Hematopoietic multipotent progenitor cell treated with erythropoietin and hydrocortisone succinate and interleukin-3 and kit ligand, for 4 days (in vitro differentiated cells): ENCODE results near the gene SFTPD.
A peak's percentile ranks its signal among the peaks of the same experiment; 100 is the strongest.

ENCODE experiments used
- DNase-seq: peaks from one replicate; pipeline ENCODE4 v3.0.0-alpha.2; 2015

SFTPD gene

DNA sequence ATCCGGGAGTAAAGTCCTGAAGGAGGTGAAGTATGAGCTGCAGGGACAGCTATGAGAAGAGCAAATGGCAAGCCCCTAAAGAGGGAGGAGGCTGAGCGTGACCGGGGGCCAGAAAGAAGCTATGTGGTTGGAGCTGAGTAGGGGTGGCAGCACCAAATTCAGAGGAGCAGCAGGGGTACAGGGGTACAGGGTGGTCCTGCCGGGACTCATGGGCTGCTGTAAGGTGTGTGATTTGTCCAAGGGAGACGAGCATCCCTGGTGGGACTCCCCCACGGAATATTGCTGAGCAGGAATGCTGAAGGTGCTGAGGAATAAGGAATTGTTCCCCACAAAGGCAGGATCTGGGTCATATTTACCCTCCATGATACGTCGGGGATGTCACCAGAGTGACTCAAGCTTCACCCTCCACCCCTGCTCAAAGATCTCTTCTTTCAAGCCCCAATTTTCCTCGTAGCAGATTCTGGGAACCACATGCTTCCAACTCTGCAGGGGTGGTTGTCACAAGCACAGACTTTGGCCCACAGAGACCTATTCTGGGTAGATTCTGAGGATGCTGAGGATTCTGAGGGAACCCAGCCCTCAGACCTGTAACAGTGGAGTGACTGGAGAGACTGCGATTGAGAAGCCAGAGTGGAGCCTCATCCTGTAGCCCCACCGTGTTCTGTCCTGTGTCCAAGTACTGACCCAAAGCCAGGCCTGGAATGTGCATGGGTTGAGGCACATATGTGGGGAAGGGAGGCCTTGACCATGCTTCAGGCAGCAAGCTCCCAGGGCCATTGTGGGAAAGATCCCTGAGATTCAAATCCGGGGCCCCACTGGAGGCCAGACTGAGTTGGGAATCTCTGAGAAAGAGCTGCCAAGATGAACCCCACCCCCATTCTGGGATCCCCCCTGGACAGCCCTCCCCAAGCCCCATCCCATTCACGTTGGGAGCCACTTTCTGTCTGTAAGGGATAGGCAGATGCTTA lies 4.2 kb downstream of the SFTPD start:
- no peak for DNase-seq

DNA sequence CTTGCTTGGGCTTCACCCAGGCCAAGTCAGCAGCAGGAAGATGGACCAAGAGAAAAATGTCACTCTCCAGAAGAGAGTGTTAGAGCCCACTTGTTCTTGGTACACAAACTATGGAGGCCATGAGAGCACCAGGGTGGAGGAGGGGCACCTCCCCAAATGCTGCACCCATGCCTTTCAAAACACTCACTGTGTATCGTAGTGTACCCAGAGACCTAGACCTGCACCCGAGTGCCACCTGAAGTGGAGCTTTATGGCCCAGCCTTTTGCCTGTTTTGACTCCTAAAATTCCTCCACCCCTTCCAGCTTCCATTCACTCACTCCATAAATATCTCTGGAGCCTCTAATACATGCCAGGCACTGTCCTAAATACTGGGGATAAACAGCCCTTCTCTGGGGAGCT lies 5.0 kb downstream of the SFTPD start:
- DNase-seq, result no peak

GRCh38 chr10:79942261-79943185 lies 6.4 kb downstream of the SFTPD start:
- DNase-seq, result no peak

GRCh38 chr10:79941585-79942210 lies 7.2 kb downstream of the SFTPD start:
- no peak for DNase-seq

- DNase-seq, result no peak
Measured at GRCh38 chr10:79941146-79941545, 7.8 kb downstream of the SFTPD start.

DNA sequence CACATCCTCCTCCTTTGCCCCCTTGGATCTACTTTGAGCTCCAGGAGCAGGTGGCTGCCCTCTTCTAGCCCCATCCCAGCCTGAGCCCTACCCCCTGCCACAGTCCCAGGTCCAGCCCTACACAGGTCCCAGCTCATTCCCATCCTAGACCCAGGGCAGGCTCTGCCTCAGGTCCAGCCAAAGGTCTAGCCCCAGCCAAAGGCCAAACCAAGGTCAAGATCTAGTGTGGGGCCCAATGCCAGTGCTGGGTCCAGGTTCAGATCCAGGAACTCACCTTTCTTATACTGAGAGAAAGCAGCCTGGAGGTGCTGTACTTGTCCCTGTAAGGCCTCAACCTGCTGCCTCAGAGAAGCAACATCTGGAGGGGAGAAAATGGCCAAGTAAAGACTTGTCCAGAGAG lies 8.5 kb downstream of the SFTPD start:
- DNase-seq, result no peak

- DNase-seq, result no peak
Measured at GRCh38 chr10:79939969-79940368, 8.9 kb downstream of the SFTPD start.

DNA sequence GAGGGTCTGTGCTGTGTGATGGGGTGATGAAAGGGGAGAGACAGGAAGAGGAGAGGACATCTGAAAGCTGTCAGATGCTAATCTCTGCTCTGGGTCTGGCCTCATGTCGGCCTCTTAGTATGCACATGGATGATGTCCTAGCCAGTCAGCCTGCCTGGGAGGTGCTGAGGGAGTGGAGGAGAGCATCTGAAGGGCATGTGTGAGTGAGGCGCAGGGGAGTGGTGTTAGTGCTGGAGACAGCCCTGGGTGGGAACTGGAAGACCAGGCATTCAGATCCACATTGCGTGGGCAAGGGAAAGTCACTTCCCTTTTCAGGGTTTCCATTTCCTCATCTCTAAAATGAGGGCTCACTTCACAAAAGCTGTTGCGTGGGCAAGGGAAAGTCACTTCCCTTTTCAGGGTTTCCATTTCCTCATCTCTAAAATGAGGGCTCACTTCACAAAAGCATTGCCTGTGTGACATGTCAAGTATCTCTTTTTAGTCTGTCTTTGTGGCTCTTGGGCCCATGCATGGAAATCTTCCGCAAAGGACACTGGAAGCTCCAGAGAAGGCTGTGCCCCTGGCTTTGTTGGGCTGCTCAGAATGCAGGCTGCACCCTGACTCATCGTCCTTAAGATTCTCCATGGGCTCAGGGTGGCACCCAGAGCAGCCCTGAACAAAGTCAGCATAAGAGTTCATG lies 10.0 kb downstream of the SFTPD start:
- DNase-seq, result peak; percentile 81

GRCh38 chr10:79937701-79938151 lies 11.2 kb downstream of the SFTPD start:
- DNase-seq, result no peak

DNA sequence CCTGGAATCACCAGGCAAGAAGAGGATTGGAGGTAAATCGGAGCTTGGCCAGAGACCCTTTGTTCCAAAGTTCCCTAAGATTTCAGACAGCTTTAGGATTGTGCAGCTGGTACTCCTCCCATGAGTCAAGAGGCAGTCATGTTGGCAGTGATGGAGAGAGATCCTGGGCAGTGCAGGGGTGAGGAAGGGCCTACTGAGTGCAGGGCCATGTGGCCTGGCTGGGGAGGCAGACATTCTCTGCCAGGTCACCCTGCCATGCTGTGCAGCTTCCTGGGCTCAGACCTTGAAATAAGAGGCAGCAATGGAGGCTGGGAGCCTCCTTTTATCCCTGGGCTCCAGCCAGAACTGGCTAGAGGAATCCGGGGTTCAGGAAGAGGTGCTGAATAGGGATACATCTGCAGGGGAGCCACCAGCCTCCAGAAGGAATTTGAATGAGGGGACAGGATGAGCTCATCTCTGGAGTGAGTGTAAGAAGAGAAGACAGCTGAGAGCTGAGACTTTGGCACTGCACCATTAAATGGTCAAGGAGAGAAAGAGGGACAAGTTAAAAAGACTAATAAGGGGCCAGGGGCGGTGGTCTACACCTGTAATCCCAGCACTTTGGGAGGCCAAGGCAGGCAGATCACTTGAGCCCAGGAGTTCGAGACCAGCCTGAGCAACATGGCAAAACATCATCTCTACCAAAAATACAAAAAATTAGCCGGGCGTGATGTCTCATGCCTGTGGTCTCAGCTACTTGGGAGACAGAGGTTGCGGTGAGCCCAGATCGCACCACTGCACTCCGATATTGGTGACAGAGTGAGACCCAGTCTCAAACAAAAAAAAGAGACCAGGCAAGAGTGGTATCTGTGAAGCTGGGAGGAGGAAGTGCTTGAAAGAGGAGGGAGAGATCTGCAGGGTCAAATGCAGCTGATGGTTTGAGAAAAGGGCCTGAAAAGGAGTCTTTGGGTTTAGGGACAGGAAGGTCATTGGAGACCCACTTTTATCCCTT lies 12.0 kb downstream of the SFTPD start:
- DNase-seq, result no peak

DNA sequence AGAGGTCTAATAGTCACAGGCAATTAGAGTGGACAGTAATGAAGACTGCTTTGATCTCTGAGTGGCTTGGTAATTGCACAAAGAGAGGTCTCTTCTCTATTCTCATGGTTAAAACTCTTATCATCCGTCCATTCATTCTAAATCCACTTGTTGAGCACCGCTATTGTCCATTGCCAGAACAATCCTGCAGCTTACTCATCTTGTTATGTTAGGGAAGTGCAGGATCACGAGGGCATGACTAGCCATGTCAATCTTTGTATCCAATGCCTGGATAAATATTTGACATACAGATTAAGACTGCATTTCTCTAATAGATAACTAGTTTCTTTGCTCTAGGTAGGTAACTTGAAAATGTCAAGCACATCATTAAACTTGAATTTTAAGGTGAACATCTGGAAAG lies 14.9 kb downstream of the SFTPD start:
- DNase-seq, result no peak

- no peak for DNase-seq
Measured at GRCh38 chr10:79932841-79933379, 16.0 kb downstream of the SFTPD start.

DNA sequence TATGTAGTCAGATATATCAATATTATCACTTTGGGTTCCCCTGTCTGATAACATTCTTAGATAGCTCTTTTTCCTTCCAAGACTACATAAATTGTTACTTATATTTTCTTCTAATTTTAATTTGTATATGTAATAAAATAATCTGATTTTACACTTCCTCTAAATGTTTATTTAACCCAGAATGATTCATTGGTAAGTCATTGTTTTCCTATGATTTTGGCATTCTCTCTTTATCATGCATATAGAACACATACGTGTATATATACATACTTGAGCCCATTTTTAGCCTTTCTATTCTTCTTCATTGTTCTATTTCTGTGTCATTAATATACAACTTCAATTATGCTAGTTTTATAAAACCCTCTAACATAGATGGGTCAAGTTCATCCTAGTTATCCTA lies 16.6 kb downstream of the SFTPD start:
- no peak for DNase-seq

- no peak for DNase-seq
Measured at GRCh38 chr10:79930751-79931150, 18.2 kb downstream of the SFTPD start.

DNA sequence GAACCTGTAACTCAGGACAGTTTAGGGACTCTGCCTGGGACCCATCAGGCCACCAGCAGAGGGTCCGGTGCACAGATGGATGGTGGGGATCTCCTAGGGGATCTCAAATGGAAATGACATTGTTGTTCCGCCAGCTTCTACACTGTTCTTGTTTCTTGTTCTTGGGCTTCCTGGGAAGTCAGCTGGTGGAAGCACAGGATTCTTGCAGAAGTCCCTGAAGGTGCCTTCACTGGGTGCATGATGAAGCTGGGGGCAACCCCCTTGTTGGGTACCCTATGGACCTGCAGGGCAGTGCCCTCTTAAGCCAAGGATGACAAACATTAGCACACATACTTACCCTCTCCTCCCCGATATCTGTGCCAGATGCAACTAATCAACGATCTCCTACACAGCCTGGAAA lies 18.6 kb downstream of the SFTPD start:
- no peak for DNase-seq

- DNase-seq, result peak; percentile 87
Measured at GRCh38 chr10:79929409-79929904, 19.4 kb downstream of the SFTPD start.

DNA sequence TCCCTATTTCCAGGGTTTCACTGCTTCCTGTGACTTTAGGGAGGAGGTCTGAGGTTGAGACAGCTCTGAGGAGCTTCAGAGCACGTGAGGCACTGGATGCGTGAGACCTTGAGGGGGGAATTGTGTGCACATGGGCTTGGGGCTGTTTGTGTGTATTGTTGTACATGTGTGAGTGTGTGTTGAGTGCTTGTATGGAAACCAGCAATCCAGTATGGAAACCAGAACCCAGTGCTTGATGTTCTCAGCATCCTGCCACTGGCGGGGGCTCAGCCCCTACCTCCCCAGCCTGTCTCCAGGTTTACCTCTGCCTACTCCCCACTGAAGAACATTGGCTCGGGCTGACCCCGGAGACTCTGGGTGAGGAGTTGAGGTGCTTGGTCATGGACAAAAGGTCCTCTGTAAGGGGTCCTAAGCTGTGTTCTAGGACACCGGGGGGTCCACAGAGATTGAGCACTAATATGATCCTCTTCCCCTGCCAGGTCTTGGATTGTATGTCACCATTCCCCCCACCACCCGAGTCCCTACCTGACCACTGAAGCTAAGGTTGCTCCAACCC lies 20.8 kb downstream of the SFTPD start:
- DNase-seq, result no peak

DNA sequence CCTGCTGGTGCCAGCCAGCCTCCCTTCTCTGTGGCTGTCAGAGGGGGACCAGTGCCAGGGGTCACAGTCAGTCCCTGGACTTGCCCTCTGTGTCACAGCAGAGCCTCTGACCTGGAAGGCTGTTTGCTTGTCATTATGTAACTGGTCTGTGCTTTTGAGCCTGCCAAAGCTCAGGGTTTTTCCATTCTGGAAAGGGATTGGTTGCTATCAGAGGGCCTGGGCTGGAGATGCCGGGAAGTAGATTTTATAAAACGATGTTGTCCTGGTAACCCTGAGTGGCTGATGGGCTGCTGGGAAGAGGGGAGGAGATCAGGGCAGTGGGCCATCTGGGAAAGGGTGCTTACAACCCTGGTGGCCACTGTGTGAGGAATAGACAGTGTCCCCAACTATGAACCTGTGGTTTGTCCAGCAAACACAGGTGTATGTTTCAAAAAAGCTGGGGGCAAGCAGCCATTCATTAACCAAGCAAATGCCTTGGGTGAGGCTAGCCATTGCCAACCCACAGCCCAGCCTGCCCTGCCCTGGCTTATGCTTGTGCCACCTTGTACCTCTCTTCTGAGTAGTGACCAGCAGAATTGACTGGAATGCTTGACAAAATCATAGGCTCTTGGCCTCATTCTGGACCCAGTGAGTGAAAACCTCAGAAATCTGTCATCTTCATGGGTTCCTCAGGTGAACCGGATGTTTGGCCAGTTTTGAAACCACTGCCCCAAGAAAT lies 21.6 kb downstream of the SFTPD start:
- DNase-seq, result no peak

DNA sequence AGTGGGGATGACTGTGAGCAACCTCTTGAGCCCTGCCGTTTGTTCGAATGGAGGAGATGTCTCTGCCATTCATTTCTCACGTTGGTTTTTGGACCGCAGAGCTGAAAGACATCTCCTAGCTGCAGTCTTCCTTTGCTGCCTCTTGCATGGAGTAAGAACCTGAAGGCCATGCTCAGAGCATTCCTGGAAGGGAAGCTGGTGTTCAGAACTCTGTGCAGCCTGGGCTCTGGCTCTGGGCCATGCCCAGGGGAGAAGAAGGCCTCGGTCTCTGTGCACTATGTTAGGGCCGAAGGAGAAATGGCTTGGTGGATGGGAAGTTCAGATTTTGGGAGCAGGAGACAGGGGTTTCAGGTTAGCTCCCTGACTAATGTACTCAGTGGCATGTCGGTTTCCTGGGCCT lies 22.9 kb downstream of the SFTPD start:
- no peak for DNase-seq

GRCh38 chr10:79925614-79926013 lies 23.3 kb downstream of the SFTPD start:
- DNase-seq, result no peak
